Testis (tissue), 2 donors: ENCODE measurements around the gene KLF6.

Experiments used
- CTCF ChIP-seq, 3 experiments: fragments of 450-650 bp in 2 of 3; fragments of 200-600 bp in 1 of 3; sonication (generic) in 1 of 3; IDR thresholded peaks; one replicate each; pipeline ENCODE4 v1.5.1; 2016 to 2019; ENCODE audit warnings: antibody characterized with exemption in 3 of 3, mild to moderate bottlenecking in 2 of 3, moderate library complexity in 1 of 3
- POLR2A ChIP-seq: fragments of 450-650 bp; IDR thresholded peaks from one replicate; pipeline ENCODE4 v1.6.1; 2017; ENCODE audit warnings: antibody characterized with exemption, mild to moderate bottlenecking, moderate library complexity

GRCh38 chr10:3791974-3792633, 7.1 kb upstream of the KLF6 start:
- TF ChIP-seq CTCF (IDR thresholded peaks at IDR 0.05): no peak
- no peak for TF ChIP-seq POLR2A
